ENCODE measurements around the gene ZNF346. TPM values are rescaled to one million over a fixed set of nuclear protein-coding genes. Genes with fewer than 3 reads are reported as not detected.

The ZNF346 gene
- total and polyA plus RNA-seq, 10 donors = 5.9 to 36.3 (median 25.6) TPM

DNA sequence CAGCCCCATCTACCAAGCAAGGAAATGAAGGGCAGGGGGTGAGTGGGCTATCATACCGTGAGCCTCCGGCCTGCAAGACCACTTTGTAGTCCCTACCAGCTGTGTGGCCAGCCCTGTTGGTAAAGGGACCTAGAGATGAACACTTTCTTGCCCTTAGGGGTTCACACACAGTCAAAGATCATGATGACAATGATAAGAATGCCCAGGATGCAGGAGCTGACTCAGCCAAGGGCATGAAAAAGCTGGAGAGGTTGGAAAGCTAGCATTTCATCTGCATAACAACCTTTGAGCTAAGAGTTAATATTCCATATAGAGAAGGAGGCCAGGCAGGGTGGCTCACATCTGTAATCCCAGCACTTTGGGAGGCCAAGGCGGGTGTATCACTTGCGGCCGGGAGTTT, 45.0 kb downstream of the ZNF346 start:
- no peak overlapping the region for H3K27ac ChIP-seq
- no peak for DNase-seq
- H3K36me3 ChIP-seq = peaks cover 0 to 64% (median 27%) of the 10 kb centered on the region in 6 donors
- no peak overlapping the region for H3K4me3 ChIP-seq
- WGBS, 5 donors = 93 to 98% (median 97%) methylated on average over 5 of the region's 5 CpGs
- H3K4me1 ChIP-seq = peaks cover 0 to 21% (median 11%) of the 10 kb centered on the region in 6 donors
- H3K9me3 ChIP-seq = no peaks in the 10 kb centered on the region
- intact Hi-C loops (cut with DNase I; ENCODE audit: low total_unique reads) = no loop called here
- no peaks in the 10 kb centered on the region for H3K27me3 ChIP-seq (replicated peaks in 1 of 7)
- TF ChIP-seq, protein P1, sequence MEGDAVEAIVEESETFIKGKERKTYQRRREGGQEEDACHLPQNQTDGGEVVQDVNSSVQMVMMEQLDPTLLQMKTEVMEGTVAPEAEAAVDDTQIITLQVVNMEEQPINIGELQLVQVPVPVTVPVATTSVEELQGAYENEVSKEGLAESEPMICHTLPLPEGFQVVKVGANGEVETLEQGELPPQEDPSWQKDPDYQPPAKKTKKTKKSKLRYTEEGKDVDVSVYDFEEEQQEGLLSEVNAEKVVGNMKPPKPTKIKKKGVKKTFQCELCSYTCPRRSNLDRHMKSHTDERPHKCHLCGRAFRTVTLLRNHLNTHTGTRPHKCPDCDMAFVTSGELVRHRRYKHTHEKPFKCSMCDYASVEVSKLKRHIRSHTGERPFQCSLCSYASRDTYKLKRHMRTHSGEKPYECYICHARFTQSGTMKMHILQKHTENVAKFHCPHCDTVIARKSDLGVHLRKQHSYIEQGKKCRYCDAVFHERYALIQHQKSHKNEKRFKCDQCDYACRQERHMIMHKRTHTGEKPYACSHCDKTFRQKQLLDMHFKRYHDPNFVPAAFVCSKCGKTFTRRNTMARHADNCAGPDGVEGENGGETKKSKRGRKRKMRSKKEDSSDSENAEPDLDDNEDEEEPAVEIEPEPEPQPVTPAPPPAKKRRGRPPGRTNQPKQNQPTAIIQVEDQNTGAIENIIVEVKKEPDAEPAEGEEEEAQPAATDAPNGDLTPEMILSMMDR (IDR thresholded peaks at IDR 0.05 in 8 of 11, conservative IDR thresholded peaks at IDR 0.05 in 3 of 11) = no peak
- TF ChIP-seq POLR2A (IDR thresholded peaks at IDR 0.05) (no peak), POLR2AphosphoS5 (IDR thresholded peaks at IDR 0.05) (no peak)

DNA sequence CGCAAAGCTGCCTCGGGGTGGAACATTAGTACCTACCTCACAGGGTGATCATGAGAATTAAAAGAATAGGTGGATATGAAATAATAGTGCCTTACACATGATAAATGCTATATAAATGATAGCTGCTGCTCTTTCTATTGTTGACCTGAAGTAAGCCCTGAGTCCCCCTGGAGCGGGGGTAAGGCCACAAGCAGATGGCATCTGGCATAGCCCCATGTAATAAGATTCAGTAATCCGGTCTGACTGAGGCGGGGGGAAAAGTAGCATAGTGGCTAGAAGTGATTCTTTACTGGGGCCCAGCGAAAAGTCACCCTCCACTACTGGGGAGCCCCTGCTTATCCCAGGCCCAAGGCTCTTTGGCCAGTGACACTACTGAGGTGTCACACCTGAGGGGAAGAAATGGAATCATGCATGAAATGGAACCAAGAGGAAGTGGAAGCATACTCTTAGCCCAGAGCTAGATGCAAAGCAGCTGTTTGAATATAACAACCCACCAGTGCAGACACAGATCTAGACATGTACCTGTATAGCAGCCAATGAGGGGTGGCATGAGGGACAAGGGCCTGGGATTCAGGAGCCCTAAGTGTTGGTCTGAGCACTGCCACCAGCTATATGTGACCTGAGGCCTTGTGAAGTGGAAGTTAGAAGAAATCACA, 48.2 kb downstream of the ZNF346 start:
- WGBS, 5 donors = 90 to 96% (median 93%) methylated on average over 6 of the region's 6 CpGs
- intact Hi-C loops (cut with DNase I; ENCODE audit: low total_unique reads) = no loop called here
- Histone ChIP-seq H3K4me1 (peaks cover 0 to 21% (median 11%) of the 10 kb centered on the region in 6 donors), H3K4me3 (no peak overlapping the region), H3K27me3 (replicated peaks in 1 of 7) (no peaks in the 10 kb centered on the region), H3K27ac (peak overlapping the region in 4 of 8 donors; percentile 28 to 59 (median 40)), H3K9me3 (no peaks in the 10 kb centered on the region), H3K36me3 (peaks cover 0 to 40% (median 0%) of the 10 kb centered on the region in 6 donors)
- TF ChIP-seq, protein P1 (IDR thresholded peaks at IDR 0.05 in 8 of 11, conservative IDR thresholded peaks at IDR 0.05 in 3 of 11) = no peak
- no peak for TF ChIP-seq POLR2A (IDR thresholded peaks at IDR 0.05)
- no peak for TF ChIP-seq POLR2AphosphoS5 (IDR thresholded peaks at IDR 0.05)
- DNase-seq = no peak

DNA sequence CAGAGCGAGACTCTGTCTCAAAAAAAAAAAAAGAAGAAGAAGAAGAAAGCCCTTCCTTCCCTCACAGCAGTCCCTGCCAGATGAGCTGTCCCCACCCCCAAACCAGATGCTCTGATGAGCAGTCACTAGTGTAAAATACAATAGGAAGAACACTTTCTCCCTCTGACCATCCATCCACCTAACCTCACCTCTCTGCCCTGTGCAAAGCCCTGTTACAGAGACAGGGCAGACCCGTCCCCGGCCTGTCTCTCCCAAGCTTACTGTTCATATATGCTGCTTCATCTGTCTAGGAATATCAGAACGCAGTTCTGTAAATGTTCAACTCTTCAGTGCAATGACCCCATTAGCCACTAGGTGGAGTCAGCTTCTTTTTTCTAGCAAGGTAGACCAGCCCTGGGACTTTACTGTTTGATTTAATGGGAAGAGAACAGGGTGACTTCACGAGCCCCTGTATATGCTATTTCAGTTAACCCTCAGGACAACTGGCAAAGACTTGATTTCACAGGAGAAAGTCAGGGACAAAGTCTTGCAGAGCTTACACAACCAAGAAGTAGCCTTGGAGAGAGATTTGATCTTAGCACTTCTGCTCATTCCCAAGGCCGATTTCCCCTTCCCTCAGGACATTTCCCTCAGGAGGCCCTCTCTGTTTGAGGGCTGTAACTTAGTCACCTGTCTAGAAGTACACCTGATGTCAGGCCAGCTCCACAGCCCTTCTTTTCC, 49.3 kb downstream of the ZNF346 start:
- Histone ChIP-seq H3K4me1 (peaks cover 0 to 21% (median 11%) of the 10 kb centered on the region in 6 donors), H3K27me3 (replicated peaks in 1 of 7) (no peaks in the 10 kb centered on the region), H3K4me3 (peak overlapping the region in 1 of 8 donors; percentile 8), H3K9me3 (no peaks in the 10 kb centered on the region), H3K27ac (peak overlapping the region in 4 of 8 donors; percentile 15 to 59 (median 36)), H3K36me3 (peaks cover 0 to 28% (median 0%) of the 10 kb centered on the region in 6 donors)
- DNase-seq = no peak
- WGBS, 5 donors = 20 to 25% (median 22%) methylated on average over 5 to 6 of the region's 6 CpGs
- TF ChIP-seq POLR2AphosphoS5 (IDR thresholded peaks at IDR 0.05) (no peak), POLR2A (IDR thresholded peaks at IDR 0.05) (no peak)
- TF ChIP-seq, protein P1 (IDR thresholded peaks at IDR 0.05 in 8 of 11, conservative IDR thresholded peaks at IDR 0.05 in 3 of 11) = peak; percentile 63 to 89 (median 84)
- intact Hi-C loops (cut with DNase I; ENCODE audit: low total_unique reads) = no loop called here

DNA sequence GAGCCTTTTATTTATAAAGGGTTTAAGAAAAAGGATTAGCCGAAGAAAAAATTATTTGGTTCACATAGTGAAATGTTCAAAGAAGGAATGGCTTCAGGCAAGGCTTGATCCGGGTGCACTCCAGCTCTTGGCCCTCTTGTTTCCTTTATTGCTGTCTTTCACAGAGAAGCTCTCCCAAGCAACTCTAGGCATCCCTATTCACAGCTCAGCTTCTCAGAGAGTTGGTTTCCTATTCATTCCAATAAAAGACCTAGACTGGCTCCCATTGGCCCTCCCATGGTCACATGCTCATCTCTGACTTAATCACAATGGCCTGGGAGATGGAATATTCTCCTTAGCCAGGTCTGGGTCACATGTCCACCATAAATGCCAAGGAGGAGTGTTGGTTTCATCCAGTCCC, 54.8 kb downstream of the ZNF346 start:
- Histone ChIP-seq H3K4me1 (peaks cover 0 to 1% (median 0%) of the 10 kb centered on the region in 6 donors), H3K36me3 (peaks cover 0 to 12% (median 0%) of the 10 kb centered on the region in 6 donors), H3K4me3 (no peak overlapping the region), H3K27me3 (replicated peaks in 1 of 7) (no peaks in the 10 kb centered on the region), H3K27ac (no peak overlapping the region), H3K9me3 (no peaks in the 10 kb centered on the region)
- WGBS, 5 donors = 93 to 99% (median 98%) methylated on average over 2 of the region's 2 CpGs
- no peak for DNase-seq
- TF ChIP-seq POLR2AphosphoS5 (IDR thresholded peaks at IDR 0.05) (no peak), POLR2A (IDR thresholded peaks at IDR 0.05) (no peak)
- TF ChIP-seq, protein P1 (IDR thresholded peaks at IDR 0.05 in 8 of 11, conservative IDR thresholded peaks at IDR 0.05 in 3 of 11) = no peak
- intact Hi-C loops (cut with DNase I; ENCODE audit: low total_unique reads) = no loop called here

Data from spleen (tissue), 11 donors.